HG02852 (cell line): ENCODE measurements around the gene LHX6.

ENCODE experiments used
- ATAC-seq: cut with Tn5 transposase; IDR thresholded peaks from one replicate; pipeline ENCODE4 v1.9.1; 2021; ENCODE audit warnings: mild to moderate bottlenecking, moderate library complexity; ENCODE audit not compliant: unreplicated experiment

Gene LHX6

DNA sequence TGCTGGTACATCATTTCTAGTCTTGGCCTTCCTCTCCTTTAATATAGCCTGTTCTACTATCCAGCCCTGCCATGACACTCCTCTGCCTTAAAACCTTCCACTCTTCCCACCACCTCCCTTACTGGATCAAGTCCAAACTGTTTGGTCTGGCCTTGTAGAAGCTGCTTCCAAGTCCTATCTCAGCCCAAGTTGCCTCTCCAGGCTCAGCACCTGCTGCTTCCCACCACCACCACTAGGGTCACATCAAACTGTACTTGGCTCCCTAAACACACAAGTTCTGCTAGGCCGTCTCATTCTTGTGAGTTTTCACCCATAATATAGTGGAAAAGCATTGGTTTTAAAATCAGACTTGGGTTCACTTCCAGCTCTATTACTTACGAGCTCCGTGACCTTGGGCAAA is 70.6 kb downstream of the LHX6 start:
- ATAC-seq: no peak

DNA sequence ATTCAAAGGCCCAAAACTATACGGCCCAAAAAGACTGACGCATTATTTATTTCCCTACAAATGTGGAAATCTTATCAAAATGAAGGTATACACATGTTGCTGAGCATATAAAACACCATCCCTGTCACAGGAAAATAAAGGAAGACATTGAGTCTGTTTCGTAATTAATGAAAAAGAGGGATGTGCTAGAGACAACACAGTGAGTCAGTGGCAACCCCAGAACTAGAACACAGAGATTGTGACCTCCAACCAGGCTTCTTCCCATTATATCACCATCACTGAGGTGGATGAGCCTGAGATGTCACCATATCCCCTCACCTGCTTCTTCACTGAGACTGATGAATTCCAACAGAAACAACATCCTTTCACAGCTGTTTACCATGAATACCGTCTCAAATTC is 73.0 kb downstream of the LHX6 start:
- no peak for ATAC-seq
